ENCODE measurements around the gene SEPTIN5.
A peak's percentile ranks its signal among the peaks of the same experiment; 100 is the strongest.

SEPTIN5 gene

GRCh38 chr22:19766511-19767426, 52.5 kb downstream of the SEPTIN5 start:
- Histone ChIP-seq H3K4me3 (peak overlapping the region; percentile 24 to 48 (median 40)), H3K27ac (peak overlapping the region; percentile 15 to 87 (median 47))

GRCh38 chr22:19767427-19768341, 53.4 kb downstream of the SEPTIN5 start:
- Histone ChIP-seq H3K27ac (peak overlapping the region in 12 of 21 experiments; percentile 8 to 87 (median 69)), H3K4me3 (peak overlapping the region in 5 of 7 experiments; percentile 27 to 48 (median 40))

GRCh38 chr22:19769393-19769715, 55.1 kb downstream of the SEPTIN5 start:
- H3K4me3 ChIP-seq: no peak overlapping the region
- peak overlapping the region in 1 of 21 experiments; percentile 2 for H3K27ac ChIP-seq

GRCh38 chr22:19770349-19771220, 56.3 kb downstream of the SEPTIN5 start:
- no peak overlapping the region for H3K4me3 ChIP-seq
- peak overlapping the region in 1 of 21 experiments; percentile 15 for H3K27ac ChIP-seq

- H3K4me3 ChIP-seq: no peak overlapping the region
- no peak overlapping the region for H3K27ac ChIP-seq
Observed at GRCh38 chr22:19772422-19772672, 58.0 kb downstream of the SEPTIN5 start.
